SK-N-MC (cell line): ENCODE data around the gene METTL25.

ENCODE experiments used
- EZH2 ChIP-seq: fragments of 200-600 bp; sonication (generic); IDR thresholded peaks from one replicate; pipeline ENCODE4 v1.6.1; 2017; ENCODE audit warnings: antibody characterized with exemption
- POLR2AphosphoS5 ChIP-seq: IDR thresholded peaks from 2 replicates; pipeline ENCODE4 v1.6.1; 2012; ENCODE audit warnings: mild to moderate bottlenecking, low read depth, low read length, borderline replicate concordance

DNA sequence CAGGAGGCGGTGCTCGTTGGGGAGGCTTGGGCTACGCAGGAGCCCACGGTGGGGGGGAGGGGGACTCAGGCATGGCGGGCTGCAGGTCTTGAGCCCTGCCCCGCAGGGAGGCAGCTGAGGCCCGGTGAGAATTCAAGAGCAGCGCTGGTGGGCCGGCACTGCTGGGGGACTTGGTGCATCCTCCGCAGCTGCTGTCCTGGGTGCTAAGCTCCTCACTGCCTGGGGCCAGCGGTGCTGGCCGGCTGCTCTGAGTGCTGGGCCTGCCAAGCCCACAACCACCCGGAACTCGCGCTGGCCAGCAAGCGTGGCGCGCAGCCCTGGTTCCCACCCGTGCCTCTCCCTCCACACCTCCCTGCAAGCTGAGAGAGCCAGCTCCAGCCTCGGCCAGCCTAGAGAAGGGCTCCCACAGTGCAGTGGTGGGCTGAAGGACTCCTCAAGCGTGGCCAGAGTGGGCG is 3.2 kb downstream of the METTL25 start:
- TF ChIP-seq POLR2AphosphoS5 (no peak), EZH2 (no peak)
